Stimulated activated naive CD8-positive, alpha-beta T cell treated with anti-CD3 and anti-CD28 coated beads, Interleukin-15, Interleukin-2, amounts not matched to agents 100 U/mL and 50 U/mL, for 24 hours (primary cell): ENCODE results near the gene NHSL1.

Experiments used
- ATAC-seq: fragments of 150-1000 bp; cut with Tn5 transposase; one replicate; pipeline ENCODE4 v1.10.0; 2021
- DNase-seq: peaks from one replicate; pipeline ENCODE4 v3.0.0; 2021

The NHSL1 gene

DNA sequence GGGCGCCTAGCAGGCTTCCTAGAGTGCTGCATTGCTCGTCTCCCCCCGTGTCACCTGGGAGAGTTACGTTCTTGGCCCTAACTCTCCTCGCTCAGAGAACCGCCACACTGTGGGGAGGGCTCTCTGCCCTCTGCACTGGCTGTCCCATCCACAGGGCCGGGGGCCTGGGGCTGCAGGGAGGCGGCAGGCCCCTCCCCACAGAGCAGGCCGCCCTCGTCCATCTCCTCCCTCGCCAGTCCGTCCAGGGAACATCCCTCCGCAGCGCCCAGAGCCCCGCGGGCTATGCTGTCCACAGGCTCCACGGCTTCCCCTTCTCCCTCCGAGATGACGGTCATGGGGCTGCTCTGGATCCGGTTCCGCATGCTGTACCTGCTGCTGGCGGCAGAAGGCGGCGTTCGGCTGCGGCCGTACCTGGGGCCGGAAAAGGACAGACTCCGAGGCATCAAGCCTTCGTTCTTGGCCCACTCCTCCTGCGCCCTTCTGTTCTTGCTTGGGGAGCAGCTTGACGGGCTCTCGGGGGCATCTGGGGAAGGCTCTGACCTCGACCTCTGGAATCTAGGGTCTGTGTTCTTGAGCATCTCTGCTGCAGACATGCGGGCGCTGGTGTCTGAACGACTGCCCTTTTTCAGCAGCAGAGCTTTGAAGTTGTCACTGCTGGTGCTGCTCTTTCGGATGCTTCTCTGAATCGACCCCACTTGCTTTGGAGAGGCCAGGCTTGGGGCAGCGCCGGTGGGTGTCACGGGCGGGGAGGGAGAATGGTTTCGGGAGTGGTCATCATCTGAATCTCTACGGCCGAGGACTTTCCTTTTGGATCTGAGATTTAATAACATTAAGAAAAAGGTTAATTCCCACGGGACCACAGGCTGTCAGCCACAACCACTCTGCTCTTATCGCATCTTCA is 75.0 kb downstream of the NHSL1 start:
- DNase-seq, result no peak
- ATAC-seq, result no peak

DNA sequence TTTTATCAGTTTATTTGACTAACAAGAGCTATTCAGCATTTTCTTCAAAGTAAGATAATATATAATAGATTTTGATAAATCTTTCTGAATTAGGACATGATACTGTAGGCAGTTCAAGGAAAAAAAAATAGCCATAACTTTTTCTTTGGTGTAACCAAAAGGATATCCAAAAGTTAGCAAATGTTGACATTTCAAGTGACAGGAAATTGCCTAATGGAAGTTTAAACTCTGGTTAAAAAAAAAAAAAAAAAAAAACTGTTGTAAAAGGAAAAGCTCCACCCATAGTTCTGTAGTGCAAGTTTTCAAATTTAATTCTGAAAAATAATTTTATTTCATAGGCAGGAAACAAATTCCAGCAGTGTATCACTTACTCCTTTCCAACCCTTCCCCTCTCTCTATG is 76.4 kb downstream of the NHSL1 start:
- no peak for DNase-seq
- ATAC-seq, result no peak

GRCh38 chr6:138421608-138422007 is 77.7 kb downstream of the NHSL1 start:
- DNase-seq, result no peak
- no peak for ATAC-seq

GRCh38 chr6:138421089-138421488 is 78.2 kb downstream of the NHSL1 start:
- ATAC-seq, result no peak
- no peak for DNase-seq

DNA sequence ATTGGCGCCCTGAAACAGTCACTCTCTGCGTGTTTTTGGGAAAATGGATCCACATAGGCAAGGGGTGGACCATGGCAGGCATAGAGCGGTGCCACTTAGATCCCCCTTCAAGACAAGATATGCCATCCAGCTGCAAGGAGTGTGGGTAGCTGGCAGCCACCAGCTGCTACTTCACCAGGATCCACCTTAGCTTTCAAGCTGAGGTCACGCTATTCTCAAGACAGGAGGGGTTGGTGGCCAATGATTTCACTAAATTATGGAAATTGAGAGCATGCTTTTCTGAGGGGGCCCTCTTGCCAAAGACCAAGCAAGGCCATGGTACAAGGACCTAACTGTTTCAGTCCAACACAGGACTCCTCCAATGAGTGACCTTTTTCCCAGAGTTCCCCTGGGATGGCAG is 78.9 kb downstream of the NHSL1 start:
- DNase-seq, result no peak
- no peak for ATAC-seq

GRCh38 chr6:138419766-138420165 is 79.5 kb downstream of the NHSL1 start:
- DNase-seq (no peak), ATAC-seq (no peak)

GRCh38 chr6:138418118-138418742 is 81.1 kb downstream of the NHSL1 start:
- ATAC-seq (no peak), DNase-seq (no peak)

DNA sequence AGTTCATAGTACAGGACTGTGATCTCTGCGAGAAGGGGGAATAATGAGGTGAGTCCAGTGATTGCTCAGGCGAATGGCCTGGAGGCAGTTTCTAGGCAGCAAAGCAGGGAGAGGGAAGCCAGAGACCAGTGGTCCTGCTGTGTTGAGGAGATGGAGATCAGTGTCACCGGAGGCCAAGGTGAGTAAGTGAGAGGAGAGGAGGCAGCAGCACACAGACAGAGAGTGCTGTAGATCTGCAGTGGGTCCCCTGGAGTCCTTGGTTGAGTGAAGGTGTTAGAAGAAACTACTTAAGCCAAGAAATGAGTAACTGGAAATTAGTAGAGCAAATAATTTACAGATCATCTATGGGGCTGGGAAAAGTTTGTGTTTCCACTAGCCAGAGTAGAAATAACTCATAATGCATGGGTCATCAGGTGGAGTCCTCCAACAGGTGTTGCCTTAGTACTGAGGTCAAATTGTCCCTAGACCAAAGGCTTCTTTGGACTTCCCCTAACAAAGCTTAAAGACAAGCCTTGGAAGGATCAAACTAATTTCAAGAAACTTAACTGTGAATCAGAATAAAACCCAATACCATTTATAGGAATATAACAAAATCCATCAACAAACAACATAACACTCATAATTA is 81.7 kb downstream of the NHSL1 start:
- ATAC-seq (peak; percentile 45), DNase-seq (no peak)

DNA sequence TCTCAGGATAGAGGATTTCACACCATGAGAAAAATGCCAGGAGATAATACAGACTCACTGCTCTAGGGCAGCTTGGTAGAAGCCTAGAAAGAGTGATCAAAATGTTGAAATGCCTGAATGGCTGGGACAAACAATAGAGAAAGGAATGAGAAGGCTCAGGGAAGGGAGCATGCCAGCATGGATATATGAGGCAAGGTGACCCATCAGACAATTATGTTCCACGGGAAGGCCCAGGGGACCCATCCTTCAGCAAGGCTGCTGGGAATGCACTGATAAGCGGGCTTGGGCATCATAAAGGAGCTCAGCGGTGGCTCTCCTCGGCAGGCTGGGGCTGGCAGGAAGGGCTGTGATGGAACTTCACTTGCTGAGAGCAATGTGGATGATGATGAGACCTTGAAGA is 83.1 kb downstream of the NHSL1 start:
- ATAC-seq (no peak), DNase-seq (no peak)

DNA sequence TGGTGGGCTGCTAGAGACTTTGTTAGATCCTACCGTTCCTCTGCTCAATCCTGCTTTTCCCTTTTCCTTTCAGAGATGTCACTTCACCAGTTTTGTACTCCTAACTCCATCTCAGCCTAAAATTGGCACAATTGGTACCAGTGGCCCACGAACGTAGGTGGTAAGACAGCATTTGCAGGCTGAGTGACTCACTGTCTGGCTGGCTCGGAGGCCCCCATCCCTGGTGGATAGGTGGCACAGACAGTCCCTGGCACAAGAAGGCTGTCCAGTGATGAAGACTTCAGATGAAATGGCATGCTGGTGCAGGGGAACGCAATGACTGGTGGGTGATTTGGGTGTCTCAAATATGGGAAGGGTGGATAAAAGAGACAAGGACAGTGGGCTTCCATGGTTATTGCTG is 84.2 kb downstream of the NHSL1 start:
- DNase-seq (no peak), ATAC-seq (no peak)

DNA sequence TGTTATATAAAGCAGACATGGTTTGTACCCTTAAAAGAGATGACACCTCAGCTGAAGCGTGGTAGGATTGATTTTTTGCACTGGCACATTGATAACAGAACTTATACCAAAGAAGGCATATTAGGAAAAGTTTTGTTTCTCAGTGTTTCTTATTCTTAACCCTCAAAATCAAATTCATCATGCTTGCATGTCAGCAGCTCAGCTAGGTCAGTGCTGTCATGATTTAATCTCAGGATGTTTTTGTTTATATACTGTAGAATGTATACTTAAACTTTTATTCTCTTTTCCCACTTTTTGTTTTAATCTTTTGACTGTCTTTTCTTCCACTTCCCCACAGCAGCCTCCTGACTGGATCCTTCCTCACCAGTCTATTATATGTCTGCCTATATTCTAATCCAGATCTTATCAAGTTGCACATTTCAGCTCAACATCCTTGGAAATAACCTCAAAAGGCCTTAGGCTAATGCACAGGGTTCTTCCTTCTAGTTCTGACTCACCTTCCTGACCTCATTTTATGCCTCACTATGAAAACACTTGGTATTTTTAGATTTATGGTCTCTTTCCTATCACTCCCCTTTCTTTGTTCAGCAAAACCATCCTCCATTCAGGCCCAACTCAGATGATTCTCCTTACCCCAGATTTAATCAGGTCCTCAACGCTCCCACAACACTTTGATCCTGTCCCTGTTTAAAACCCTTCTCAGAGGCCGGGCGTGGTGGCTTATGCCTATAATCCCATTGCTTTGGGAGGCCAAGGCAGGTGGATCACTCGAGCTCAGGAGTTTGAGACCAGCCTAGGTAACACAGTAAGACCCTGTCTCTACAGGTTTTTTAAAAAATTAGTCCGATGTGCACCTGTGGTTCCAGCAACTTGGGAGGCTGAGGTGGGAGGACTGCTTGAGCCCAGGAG is 88.1 kb downstream of the NHSL1 start:
- ATAC-seq (peak; percentile 77), DNase-seq (no peak)

DNA sequence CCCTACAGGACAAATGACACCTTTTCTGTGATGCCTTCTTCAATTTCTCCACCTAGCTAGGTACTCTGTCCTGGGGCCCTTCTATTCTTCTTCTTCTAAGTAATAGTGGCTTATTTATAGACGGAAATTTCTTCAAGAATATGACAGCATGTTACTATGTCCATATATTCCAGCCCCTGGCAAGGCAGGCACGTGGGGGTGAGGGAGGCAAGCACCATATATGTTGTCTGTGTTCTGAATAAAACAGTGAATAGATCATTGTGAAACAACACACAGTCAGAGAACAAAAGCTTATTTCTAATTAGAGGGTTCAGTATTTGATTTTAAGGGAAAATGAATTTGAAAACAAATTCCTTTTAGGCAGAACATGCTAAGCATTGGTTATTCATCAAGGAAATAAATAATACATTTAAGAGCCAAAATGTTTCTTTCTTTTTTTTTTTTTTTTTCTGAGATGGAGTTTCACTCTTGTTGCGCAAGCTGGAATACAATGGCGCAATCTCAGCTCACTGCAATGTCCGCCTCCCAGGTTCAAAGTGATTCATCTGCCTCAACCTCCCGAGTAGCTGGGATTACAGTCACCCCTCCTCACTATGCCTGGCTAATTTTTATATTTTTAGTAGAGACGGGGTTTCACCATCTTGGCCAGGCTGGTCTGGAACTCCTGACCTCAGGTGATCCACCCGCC is 89.1 kb downstream of the NHSL1 start:
- ATAC-seq (no peak), DNase-seq (no peak)

- ATAC-seq (no peak), DNase-seq (no peak)
Observed at GRCh38 chr6:138406443-138406842, 92.9 kb downstream of the NHSL1 start.

GRCh38 chr6:138405816-138406413 is 93.4 kb downstream of the NHSL1 start:
- no peak for DNase-seq
- ATAC-seq, result no peak

DNA sequence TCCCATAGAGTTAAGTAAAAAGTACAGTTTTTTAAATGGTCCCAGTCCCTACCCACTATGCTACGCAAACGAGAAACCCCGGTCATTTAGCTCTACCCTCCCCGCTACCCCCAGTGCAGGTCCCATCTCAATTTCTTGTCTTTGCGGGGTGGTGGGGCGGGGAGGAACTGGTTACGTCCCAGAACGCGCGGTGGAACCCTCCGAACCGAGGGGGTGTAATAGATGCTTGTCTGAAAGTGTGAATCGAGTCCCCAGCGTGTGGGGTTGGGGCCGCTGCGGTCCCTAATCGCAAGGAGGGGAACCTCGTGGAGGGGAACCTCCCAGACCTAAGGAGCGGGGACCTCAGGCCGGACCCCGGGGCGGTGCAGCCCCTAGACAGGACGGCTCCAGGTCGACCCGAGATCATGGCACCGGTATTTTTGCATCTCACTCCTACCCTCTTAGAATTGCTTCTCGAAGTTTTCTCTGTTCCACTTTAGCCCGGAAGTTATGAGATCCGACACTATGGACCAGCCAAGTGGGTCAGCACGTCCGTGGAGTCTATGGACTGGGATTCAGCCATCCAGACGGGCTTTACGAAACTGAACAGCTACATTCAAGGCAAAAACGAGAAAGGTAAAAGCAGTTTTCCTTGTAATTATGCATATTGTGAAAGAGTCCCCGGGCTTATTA is 94.5 kb downstream of the NHSL1 start:
- DNase-seq, result peak; percentile 30
- ATAC-seq, result peak; percentile 2

DNA sequence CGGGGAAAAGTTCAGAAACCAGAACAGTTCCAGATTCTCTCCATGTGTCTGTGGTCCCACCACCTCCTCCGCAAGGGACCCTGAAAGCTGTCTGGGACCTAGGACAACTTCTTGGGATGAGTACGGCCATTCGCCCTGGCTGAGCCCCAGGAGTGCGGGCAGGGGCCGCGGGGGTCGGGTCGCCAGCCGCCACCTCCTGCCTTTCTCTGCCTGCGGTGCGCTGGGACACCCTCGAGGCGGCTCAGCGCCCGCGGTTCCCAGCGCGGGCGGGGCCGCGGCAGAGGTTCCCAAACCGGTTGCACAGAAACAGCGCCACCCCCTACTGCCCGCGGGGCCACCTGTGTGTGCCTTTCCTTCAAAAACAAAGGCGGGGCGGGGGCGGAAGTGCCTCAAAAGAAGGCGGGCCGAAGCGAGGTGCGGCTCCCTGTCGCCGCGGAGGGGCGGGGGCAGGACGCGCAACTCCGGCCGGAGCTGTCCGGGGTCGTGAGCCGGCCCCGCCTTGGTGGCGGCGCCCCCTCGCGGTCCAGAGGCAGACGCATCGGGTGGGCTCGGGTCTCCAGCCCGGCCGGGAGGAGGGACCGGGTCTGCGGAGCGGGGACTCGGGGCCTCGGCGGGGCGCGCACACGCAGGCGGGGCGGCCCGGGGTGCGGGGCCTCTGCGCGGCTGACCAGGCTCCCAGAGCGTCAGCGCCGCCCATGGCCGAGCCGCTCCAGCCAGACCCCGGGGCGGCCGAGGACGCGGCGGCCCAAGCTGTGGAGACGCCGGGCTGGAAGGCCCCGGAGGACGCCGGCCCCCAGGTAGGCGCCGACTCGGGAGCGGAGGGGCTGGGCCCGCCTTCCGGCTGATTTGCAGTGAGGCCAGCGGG is 95.3 kb downstream of the NHSL1 start, which contains the start of gene HEBP2:
Gene HEBP2 (plus strand): TSS at position 423 of the 865 bp plus-strand sequence. CDS start 273 bp downstream, at position 696.
- DNase-seq (peak; percentile 93), ATAC-seq (peak; percentile 86)

DNA sequence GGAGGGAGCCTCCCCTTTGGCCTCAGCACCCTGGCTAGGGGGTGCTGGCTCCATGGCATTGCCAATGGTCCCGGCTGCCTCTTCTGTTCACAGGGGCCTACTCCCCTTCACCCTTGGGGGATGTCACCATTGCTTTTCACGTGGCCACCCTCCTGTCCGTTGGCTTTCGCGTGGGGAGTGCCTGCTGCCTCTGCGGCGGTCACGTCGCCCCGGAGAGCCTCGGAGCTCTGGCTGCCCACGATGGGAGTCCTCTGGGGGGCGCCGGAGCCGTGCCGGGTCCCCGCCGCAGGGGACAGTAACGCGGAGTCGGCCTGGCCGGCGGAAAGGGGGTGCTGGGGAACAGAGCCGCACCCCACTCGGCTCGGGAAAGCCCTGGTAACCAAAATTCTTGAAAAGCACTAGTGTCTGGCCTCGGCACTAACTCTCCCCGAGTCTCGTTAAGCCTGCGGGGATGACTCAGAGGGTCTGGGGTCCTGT is 95.9 kb downstream of the NHSL1 start:
- ATAC-seq (peak; percentile 20), DNase-seq (peak; percentile 59)

DNA sequence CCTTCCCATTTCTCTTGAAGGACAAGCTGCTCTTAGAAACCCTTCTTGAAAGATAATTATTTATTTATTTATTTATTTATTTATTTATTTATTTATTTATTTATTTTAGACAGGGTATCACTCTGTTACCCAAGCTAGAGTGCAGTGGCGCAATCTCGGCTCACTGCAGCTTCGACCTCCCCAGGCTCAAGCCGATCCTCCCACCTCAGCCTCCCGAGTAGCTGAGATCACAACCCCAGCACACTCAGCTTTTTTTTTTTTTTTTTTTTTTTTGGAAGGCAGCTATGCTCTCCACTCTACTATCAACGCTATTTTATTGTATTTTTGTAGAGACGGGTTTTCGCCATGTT is 96.5 kb downstream of the NHSL1 start:
- DNase-seq (no peak), ATAC-seq (no peak)
